LNCAP (cell line): Measurements from ENCODE around the gene MLST8.

Experiments used
- CTCF ChIP-seq: fragments of 450-650 bp; IDR thresholded peaks from 2 replicates; pipeline ENCODE4 v1.5.1; 2017; ENCODE audit warnings: mild to moderate bottlenecking

The MLST8 gene

GRCh38 chr16:2205104-2205966 lies at the start of gene MLST8:
MLST8 (plus strand) TSS chr16:2205454; CDS start chr16:2206086, 632 bp downstream.
- no peak for TF ChIP-seq CTCF

- no peak for TF ChIP-seq CTCF
Measured at GRCh38 chr16:2155977-2156848, 49.0 kb upstream of the MLST8 start.

- no peak for TF ChIP-seq CTCF
Measured at GRCh38 chr16:2156849-2157224, 48.4 kb upstream of the MLST8 start.

- TF ChIP-seq CTCF, result no peak
Measured at GRCh38 chr16:2157480-2158261, 47.6 kb upstream of the MLST8 start.

GRCh38 chr16:2158262-2158638 lies 47.0 kb upstream of the MLST8 start:
- TF ChIP-seq CTCF, result no peak

GRCh38 chr16:2159175-2159838 lies 45.9 kb upstream of the MLST8 start:
- no peak for TF ChIP-seq CTCF
